Globus pallidus (tissue), 1 donor: Measurements from ENCODE around the gene RPGR.

ENCODE experiments used
- DNase-seq: peaks from one replicate; pipeline ENCODE4 v3.0.0-alpha.2; 2015; ENCODE audit warnings: low spot score

RPGR gene

DNA sequence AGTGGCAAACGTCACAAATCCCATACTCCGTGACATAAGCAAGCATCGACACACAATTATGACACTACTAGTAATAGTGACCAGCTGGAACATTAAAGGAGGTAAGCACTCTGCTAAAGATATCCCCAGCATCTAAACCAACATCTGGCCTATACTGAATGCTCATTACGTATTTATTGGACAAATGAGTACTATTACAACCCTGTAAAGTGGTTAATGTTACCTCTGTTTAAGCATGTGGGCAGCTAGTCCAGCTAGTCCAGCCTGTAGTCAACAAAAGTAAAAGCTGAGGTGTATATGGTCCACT lies 419 bp upstream of the RPGR start:
- DNase-seq, result no peak

DNA sequence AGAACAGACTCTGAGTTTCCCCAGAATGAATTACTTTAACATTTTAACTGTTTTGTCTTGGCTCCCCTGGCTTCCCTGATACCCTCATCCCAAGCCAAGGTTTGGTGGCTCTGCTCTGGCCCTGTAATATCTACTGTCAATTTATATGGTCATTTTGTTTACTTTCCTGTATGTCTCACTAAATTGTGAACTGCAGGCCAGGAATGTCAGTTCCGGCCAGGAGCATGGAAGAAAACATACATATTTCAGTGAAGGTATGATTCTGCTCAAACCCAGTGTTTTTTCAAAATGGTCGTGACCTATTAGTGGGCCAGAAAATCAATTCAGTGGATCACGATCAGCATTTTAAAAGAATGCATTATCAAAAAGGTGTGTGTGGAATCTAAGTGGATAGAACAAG lies 1.2 kb downstream of the RPGR start:
- DNase-seq, result no peak

DNA sequence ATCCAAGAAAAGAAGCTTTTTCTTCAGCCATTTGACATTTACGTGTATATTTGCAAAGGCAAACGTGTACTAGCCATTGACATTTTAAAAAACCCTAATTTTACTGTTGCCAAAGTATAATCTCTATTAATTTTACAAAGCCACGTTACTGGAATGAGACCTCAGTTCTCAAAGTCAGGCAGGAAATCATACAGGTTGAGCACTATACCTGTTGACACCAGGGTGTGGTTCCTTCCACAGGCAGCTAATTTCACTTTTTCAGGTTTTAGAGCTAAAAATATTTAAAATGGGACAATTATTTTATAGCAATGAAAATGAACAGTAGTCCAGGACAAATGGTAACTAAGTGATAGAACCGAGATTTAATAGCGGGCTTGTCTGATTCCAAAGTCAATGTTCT lies 6.5 kb downstream of the RPGR start:
- no peak for DNase-seq

DNA sequence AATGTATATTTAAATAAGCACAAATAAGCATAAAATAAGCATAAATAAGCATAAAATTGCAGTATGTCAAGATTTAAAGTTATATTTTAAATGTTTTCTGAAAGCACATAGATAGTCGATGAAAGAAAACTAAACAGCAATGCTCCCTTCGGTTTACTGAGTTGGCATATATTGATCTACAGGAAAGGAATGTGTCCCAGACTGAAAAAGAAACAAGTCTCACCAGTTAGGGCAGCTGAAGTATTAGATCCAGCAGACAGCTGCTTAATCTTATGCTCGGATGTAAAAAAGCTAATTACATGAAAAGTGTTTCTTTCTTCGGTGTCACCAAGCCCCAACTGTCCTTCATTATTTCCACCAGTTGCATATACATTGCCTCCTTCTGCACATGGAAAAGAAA lies 8.7 kb downstream of the RPGR start:
- no peak for DNase-seq

DNA sequence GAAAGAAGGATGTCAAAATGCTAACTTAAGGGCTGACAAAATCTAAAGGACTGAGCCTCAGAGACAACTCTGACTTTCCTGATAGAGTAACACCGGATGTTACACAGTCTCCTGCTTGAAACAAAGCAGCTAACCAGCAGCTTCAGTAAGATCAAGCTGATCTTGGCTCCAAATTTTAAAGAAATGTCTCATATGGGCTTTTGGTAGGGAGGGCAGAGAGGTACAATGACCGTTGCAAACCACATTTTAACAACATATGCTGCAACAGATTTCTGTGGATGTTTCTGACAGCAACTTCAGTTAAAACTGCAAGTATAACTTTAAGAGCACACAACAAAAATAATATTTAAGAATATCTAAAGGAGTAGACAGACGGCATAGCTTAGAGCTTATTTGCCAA lies 9.1 kb downstream of the RPGR start:
- no peak for DNase-seq

DNA sequence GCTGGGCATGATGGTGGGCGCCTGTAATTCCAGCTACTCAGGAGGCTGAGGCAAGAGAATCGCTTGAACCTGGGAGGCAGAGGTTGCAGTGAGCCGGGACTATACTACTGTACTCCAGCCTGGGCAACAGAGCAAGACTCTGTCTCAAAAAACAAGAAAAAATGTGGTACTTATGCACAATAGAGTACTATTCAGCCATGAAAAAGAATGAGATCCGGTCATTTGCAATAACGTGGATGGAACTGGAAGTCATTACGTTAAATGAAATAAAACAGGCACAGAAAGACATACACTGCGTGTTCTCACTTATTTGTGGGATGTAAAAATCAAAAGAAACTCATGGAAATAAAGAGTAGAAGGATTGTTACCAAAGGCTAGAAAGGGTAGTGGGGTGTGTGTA lies 12.1 kb downstream of the RPGR start:
- no peak for DNase-seq

DNA sequence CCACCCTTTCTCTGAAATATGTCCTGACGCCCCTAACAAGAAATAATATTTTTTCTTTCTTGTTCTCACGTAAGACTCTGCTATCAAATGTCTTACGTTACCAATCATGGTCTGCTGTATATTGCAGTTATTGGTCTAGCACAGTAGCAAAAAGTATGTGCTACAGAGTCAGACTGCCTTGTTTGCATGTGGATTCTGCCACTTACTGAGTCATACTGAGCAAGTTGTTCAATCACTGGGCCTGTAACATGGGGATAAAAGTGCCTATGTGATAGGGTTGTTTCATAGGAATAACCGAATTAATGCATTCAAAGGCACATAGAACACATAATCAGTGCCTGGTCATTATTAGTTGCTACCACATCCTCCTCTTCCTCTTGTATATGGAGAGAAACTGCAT lies 14.1 kb downstream of the RPGR start:
- no peak for DNase-seq

DNA sequence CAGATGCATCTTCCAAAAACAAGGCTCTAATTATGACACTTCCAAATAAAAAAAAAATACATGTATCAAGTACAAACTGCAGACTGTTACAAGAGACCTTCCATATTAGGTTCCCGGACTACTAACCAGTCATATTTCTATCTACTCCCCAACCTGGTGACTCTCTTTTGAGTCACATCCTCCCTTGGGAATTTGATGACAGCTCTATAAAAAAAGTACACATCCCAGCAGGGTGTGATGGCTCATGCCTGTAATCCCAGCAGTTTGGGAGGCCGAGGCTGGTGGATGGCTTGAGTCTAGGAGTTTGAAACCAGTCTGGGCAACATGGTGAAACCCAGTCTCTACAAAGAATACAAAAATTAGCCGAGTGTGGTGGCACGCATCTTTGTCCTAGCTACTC lies 14.9 kb downstream of the RPGR start:
- no peak for DNase-seq

DNA sequence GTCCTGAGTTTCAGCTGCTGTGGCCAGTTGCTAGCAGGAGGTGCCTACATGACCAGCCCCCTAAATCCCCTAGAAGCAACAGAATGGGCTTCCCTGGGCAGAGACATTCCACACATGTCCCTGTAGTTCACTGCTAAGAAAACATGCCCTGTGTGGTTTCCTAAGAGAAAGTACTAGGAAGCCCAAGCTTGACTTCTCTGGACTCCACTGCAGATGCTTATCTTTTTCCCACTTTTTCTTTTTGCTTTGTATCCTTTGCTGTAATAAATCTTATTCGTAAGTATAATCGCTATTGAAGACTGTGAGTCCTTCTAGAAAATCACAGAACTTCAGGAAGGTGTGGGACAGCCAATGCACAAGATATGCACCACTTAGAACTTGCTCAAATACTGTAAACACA lies 15.6 kb downstream of the RPGR start:
- DNase-seq, result no peak

DNA sequence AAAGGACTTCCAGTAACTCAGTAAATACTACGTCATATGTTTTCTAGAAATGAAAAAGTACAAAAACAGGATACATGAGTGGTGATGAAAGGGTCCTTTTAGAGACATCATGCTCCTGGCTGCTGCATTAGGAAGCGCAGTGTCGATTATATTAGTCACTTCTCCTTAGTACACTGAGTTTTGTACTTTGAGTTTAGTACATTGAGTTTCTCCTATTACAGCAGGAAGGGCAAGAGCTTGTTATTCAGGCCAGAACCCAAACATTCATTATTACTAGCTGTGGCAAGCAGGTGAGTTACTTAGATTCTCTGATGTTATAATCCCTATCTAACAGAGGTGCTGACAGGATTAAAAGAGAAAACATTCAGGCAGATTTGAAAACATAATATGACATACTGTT lies 21.3 kb downstream of the RPGR start:
- no peak for DNase-seq

DNA sequence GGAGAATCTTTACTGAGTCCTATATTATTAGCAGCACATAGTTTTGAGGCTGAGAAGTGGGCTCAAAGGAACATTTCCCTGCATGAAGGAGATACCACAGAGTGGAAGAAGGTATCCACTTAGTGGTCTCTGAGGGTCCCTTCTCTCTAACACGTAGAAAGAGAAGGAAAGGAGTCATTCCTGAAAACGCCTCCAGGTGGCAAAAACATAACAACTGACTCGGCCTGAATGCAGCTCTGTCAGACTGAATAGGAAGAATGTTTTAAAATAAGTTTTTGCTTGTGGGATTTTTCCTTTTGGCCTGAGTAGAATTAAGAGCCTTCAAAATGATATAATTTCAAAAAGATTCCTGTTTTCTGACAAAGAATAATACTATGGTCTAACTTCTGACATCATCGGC lies 23.3 kb downstream of the RPGR start:
- no peak for DNase-seq

DNA sequence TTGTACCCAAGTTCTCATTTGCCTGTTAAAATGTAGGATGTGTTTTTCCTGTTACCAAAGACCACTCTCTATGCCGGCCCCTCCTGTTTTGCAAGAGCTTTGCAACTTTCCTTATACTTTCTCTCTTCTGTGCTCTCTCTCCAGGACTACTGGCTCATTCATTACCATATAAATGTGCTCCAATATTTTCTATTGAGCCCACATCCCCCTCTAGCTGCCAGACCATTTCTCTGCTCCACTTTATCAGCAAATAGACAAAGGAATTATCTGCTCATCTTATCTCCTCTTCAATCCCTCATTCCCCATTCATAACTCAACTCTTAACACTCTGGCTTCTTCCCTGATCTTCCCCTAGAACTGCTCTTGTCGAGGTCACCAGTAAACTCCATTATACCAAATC lies 33.6 kb downstream of the RPGR start:
- no peak for DNase-seq

DNA sequence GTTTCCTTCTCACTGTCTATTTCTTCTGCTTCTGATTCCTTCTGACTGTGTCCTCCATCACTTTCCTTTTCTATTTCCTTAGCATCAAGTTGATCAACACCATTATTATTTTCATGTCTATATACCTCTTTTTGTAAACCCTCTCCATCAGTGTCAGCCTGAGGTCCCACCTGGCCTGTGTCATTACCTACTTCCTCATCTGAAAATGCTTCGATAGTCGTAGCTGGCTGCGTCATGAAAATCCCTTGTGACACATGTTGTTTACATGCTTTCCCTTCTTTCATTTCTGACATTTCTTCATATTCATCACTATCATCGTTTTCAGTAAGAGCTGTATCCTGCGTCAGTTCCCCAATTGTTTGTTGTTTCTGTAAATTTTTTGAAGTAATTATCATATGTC lies 39.6 kb downstream of the RPGR start:
- DNase-seq, result no peak

DNA sequence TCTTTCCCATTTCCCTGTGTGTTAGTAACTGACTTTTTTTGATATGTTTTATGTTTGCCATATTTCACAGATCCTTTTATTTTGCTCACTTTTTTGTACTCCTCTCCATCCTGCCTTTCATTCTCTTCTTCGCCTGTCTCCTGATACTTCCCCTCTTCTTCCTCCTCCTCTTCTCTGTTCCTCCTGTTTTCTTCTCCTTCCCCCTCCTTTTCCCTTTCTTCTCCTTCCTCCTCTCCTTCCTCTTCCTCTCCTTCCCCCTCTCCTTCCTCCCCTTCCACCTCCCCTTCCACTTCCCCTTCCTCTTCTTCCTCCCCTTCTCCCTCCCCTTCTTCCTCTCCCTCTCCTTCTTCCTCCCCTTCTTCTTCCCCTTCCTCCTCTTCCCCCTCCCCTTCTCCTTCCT lies 41.7 kb downstream of the RPGR start:
- DNase-seq, result no peak

DNA sequence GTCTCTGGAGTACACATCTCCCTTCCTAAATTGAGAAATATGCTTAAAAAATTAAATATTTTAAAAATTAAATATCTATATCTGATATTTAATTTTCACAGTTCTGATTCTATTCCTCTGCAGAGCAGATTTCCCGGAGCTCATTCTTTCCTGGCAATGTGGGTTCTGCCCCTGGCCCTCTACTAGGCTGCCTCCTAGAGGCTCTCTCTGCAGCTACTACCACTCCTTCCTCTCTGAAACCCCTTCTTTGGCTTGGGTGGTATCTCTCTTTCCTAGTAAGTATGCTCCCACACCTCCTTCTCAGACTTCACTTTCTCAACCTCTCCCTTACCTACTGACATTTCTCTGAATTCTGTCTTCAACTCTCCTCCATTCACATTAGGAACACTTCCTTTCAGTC lies 45.3 kb downstream of the RPGR start:
- DNase-seq, result peak; percentile 2

DNA sequence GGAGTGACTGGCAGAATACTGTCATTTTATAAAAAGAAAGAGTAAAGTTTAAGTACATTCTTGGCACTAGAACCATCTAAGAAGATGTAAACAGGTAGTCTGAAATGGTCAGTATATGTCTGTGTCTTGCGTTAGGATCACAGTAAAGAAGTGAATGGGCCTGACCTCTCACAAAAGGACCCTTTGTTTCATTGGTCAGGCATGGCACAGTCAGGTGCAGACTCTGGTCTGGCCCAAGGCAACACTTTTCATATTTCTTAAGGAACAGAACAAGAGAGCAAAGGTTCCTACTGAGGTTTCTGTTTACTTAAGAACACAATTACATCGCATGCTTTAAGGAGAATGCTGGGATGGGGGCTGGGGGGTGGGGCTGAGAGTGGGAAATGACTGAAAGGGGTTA lies 48.1 kb downstream of the RPGR start:
- DNase-seq, result no peak

DNA sequence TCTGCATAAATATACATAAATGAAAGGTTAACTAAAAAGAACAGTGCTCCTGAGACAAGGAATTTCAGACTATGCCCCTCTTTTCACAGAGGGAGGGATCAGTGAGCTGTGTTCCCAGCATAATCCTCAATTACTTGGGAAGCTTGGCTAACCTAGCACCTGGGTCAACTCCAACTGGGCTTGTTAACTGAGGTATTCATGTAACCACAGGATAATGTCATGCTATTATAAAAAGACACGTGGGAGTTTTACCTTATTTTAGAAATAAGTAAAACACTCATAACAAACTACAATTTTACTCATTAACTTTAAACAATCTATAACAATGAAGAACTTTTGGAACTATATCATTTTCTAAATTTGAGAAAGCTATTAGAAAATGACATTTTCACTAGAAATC lies 48.6 kb downstream of the RPGR start:
- DNase-seq, result no peak

DNA sequence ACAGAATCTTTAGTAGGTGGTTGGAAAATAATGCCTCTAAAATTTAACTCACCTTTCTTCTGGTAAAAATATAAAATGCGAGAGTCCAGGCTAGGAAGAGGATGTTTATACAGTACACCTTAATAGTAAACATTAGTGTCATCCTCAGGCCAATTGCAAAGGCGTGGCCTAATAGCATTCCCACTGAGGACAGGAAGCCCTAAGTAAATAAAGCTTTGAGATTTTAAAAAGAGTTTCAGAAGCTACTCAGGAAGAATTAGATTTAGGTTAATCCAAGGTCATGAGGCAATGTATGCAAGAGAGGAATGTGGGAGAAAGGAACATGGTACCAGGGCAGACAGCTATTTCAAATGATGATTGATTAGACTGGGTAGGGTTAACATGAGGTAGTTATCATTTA lies 49.5 kb downstream of the RPGR start:
- DNase-seq, result no peak

DNA sequence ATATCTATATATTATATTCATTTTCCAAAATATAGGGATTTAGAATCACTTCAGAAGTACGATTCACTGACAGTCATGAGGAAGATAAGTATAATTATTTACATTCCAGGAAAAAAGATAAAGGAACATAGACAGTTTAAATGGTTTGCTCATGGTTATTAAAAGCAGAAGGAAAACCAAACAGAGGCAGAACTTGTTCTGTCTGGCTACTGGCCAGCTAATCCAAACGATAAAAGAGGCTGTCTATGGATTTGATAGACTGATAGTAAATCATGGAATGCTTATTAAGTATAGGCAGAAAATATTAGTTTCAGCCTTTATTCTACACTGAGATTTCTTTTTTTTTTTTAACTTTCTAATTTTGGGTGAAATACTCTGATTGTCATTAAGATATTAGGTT lies 50.2 kb downstream of the RPGR start:
- DNase-seq, result no peak

DNA sequence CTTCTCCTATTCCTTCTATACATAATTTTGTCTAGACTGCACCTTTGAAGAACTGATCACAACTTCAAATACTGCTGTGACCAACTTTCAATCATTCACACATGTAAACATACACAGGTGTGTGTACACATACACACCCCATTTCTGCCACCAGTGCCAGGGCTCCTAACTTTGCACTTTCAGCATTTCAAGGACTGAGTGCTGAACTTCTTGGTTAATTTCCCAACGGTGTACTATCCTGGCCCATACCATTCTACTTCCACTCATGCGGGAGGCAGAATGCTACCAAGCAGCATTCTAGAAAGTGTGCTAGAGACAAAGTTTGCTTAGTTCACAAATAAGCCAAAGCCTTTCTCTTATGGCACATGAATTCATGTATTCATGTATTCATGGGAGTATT lies 51.2 kb downstream of the RPGR start:
- DNase-seq, result no peak

DNA sequence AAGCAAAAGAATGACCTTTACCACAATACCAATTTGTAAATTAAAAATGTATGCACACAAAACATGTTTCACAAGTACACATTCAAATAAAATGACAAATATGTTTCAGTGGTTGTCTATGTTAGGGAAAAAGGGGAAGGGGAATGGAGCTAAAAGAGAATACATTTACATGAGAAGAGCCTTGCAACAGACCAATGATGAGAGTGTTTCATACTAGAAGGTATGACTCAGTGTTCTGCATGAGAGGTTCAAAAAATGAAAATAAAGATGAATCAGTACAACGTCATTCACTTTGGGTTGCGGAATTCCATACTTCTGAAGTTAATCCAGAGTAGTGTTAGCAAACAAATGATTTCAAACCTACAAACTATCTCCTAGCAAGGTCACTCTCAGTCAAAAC lies 51.7 kb downstream of the RPGR start:
- DNase-seq, result no peak

DNA sequence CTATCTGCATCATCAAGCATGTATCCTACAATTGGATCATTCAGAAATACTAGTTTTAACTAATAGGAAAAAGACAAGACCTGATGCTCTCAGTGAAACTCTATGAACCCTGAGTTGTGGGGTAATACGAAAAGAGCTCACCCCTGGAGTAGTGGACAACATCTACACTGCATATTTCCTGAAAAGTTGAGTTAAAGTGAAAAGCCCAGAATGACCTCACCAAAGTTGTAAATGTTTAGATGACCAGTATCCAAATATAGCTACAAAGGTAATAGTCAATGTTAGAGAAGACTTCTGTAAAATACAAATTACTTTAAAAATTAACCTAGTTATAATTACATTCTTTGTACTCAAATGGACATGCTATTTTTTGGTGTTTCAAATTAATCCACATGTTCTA lies 53.9 kb downstream of the RPGR start:
- no peak for DNase-seq

DNA sequence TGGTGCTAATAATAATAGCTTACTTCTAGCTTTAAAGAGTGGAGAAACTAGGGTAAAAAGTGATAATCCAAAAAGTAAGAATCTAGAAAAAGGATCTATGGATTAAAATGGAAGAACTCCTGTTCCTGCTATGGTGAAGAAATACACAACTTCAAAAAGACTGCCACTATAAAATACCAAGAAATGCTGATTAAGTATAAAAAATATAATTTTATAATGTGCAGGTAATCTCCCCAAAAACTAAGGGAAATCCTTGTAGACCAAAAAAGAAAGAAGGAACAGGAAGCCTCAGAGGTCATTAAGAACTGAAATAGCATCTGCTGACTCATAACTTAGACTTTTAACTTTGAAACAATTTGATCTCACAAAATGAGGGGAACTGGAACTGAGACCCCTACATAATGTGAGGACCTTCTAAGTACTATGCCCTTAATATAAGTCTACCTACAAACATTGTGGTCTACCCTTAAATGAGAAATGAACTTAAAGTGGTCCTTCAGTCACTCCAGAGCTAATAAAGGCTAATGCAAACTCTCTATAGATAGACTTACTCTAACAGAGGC lies 56.1 kb downstream of the RPGR start:
- DNase-seq, result no peak

DNA sequence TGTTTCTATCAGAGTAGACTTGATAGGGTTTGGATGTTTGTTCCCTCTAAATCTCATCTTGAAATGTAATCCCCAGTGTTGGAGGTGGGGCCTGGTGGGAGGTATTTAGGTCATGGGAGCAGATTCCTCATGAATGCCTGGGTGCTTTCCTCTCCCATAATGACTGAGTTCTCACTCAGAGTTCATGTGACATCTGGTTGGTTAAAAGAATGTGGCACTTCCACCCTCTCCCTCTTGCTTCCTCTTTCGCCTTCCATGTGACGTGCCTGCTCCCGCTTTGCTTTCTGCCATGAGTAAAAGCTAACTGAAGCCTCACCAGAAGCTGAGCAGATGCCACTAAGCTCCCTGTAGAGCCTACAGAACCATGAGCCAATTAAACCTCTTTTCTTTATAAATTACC lies 59.3 kb downstream of the RPGR start:
- no peak for DNase-seq
